HG02588 (cell line): Measurements from ENCODE around the gene DDX43.
"Not testable (repeated sequence)": the region's sequence is repeated elsewhere in the genome, so short reads cannot be mapped to it uniquely, and the experiment has no call there.

ENCODE experiments used
- ATAC-seq: cut with Tn5 transposase; IDR thresholded peaks from one replicate; pipeline ENCODE4 v1.9.1; 2021; ENCODE audit warnings: mild to moderate bottlenecking, moderate library complexity; ENCODE audit not compliant: unreplicated experiment

Gene DDX43

DNA sequence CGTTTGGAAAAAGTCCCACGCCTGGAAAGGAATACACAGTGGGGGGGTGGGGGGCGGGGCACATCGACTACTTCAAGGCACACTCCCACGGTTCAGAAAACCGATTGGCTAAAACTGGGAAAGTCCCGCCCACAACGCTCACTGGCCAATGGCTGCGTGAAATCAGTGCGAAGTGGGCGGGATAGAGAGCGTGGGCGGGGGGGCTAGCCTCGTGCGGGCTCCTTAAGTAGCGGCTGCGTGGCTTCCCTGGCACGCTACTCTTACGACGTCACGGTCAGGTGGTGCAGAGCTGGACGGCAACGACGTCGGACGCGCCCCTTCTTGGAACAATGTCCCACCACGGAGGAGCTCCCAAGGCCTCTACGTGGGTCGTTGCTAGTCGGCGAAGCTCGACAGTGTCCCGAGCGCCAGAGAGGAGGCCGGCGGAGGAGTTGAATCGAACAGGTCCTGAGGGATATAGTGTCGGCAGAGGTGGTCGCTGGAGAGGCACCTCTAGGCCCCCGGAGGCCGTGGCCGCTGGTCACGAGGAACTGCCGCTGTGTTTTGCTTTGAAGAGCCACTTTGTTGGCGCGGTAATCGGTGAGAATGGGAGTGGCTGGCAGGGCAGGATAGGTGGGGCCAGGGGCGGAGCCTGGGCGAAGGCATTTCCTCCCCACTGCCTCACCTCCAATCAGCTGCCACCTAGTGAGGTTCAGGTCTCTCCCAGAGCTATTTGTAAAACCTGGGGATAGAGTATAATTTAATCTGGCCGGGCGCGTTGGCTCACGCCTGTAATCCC is at the start of gene DDX43:
TSS of gene DDX43 (plus strand) at position 252 of the 778 bp plus-strand sequence. CDS start at position 330, 78 bp downstream.
- no peak for ATAC-seq

DNA sequence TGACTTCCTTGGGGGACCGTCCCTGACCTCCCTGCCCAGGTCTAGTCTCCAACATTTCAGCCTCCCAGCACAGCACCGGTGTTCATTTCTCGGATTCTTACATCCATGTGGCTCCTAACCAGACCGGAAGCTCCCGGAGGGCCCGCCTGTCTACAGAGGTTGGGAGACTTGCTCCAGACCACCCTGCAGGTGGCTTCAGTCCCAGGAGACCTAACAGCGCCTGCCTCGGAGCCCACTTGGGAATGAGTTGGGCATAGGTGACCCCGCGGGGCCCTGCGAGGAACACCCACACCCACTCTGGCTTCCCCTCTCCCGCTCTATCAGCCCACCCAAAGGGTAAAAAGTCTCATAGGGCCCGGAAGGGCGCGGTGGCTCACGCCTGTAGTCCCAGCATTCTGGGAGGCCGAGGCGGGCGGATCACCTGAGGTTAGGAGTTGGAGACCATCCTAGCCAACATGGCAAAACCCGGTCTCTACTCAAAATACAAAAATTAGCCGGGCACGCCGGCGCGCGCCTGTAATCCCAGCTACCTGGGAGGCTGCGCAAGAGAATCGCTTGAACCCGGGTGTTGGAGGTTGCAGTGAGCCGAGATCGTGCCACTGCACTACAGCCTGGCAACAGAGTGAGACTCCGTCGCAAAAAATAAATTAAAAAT is 46.0 kb upstream of the DDX43 start:
- no peak for ATAC-seq

DNA sequence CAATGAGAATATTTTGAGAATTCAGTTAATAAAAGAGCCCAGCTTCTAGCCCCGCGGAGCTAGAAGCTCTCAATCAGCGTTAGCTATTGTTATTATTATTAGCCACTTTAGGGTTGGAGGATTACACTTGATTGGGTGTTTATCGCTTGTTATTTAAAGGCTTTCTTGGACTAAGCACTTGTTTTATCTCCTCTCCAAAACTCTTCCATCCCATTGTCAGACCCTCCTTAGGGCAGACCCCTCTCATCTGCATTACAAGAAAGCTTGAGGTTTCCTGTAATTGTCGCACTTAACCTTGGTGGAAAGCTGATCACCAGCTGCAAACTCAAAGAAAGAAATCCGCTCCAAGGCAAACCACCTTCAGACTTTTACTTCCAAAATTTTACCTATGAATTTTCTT is 45.3 kb upstream of the DDX43 start:
- ATAC-seq = no peak

DNA sequence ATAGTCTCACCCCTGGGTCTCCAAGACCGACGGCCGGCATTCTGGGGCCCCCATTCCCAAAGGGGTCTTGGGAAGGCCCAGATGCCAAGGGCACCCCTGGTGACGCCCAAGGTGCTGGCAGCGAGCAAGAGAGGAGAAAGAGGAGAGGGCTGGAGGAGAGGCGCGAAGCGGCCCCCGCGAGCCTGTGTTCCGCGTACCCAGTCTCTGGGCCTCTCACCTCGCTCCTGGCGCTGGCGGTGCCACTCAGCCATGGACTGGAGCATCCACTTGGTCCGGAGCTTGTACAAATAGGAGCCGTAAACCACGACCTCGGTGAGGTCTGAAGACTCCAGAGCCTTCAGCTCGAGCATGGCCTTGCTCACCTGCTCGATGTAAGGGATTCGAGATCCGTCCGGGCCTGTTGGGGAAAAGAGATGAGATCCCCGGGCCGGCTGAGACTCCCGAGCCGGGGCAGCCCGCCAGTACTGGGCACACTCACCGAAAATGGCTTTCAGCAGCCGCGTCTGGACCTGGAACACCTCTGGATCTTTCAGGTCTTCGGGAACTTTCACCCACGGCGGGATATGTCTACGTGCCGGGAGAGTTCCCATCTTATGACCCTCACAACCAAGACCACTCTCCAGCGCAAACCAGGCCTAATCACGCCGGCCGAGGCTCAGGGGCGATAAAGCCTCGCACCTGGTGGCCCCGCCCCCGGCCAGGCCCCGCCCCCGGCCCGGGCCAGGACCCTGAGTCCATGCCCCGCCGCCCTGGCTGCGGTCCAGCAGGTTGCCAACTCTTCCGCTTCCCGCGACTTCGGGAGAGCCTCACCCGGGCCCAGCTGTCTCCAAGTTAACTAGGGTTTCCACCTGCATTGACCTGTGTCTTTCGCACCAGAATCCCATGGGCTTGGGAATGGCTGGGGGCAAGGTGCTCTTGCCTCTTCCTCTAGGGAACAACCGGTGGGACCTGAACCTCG is 40.7 kb upstream of the DDX43 start, which contains the start of gene DPPA5:
TSS of gene DPPA5 (minus strand) at position 641 of the 958 bp plus-strand sequence. CDS start at position 590, 51 bp downstream.
- ATAC-seq = no peak

DNA sequence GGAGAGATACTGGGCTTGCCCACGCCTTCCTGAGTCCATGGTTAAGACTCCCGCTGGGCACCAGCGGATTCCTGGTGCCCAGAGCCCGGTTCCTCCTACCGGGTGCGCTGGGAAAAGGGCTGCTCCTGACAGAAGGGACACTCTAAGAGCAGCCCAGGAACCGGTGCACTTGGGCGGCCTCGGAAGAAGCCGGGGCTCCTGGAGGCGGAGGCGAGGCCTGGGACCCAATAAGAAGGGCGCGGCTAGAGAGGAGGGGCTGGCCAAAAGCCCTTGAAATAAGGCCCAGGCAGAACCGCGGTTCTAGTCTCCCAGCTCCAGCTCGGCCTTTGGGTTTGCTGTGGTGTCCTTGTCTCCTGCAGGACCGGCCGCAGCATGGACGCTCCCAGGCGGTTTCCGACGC is 32.3 kb upstream of the DDX43 start, which contains the start of gene KHDC3L:
TSS of gene KHDC3L (plus strand) at position 301 of the 400 bp plus-strand sequence. CDS start at position 373, 72 bp downstream.
- ATAC-seq = no peak

DNA sequence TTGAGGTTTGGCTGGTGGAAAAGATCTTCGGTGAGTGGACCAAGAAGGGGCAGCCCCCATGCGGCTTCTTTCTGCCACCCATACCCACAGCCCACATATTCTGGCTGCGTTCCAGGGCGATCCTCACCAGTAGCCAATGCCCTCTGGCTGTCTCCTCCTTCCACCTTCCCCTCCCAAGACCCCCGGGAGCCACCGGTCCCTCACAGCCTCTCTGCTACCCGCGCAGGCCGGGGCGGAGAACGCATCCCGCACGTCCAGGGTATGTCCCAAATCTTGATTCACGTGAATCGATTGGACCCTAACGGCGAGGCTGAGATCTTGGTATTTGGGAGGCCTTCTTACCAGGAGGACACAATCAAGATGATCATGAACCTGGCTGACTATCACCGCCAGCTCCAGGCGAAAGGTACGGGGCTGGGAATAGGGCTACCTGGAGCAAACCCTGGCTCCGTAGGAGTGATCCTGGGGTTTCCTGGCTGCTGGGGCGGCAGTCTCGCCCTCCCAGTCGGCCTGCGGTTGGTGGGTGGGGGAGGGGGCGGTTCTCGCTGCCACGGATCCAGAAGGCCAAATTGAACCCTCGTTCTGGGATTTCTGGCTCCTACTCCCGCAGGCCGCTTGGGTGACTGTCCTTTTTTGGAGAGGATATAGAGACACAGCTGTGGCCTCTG is 31.6 kb upstream of the DDX43 start:
- no peak for ATAC-seq

DNA sequence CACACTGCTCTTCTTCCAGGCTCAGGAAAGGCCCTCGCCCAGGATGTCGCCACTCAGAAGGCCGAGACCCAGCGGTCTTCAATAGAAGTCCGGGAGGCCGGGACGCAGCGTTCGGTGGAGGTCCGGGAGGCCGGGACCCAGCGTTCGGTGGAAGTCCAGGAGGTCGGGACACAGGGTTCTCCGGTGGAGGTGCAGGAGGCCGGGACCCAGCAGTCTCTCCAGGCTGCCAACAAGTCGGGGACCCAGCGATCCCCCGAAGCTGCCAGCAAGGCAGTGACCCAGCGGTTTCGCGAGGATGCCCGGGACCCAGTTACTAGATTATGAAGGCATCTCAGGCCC is 31.1 kb upstream of the DDX43 start:
- ATAC-seq = no peak

DNA sequence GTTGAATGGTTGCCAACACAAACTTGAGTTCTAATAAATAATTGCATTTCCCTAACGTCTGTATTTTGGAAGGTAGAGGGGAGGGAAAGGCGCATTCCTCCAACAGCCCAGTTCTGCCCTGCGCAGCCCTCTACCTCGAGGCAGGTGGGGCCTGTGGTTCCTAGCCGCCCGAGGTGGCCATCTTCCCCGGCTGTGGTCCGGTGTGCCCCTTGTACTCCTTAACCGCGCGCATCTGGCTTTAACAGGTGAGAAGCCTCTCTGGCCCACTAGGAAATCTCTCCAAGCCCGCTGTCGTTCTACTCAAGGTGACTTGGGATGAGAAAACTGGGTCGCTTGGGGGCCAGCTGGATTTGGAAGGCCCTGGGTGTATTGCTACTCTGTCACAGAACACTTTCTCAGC is 30.5 kb upstream of the DDX43 start:
- no peak for ATAC-seq

DNA sequence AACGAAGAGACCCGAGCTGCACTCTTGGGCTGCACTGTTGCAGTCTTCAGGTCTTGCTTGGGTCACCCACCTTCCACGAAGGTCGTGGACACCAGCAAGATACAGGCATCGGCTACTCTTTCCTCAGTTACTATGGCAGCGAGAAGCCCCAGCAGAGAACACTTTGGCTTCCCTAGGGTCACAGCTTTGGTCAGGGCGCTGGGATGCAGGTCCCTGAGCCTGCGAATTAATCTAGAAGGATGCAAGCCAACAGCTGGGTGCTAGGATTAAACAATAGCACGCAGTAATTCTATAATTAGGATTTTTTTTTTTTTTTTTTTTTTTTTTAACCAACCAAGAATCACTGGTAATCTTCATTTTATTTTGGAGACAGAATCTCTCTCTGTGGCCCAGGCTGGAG is 30.1 kb upstream of the DDX43 start:
- no peak for ATAC-seq

DNA sequence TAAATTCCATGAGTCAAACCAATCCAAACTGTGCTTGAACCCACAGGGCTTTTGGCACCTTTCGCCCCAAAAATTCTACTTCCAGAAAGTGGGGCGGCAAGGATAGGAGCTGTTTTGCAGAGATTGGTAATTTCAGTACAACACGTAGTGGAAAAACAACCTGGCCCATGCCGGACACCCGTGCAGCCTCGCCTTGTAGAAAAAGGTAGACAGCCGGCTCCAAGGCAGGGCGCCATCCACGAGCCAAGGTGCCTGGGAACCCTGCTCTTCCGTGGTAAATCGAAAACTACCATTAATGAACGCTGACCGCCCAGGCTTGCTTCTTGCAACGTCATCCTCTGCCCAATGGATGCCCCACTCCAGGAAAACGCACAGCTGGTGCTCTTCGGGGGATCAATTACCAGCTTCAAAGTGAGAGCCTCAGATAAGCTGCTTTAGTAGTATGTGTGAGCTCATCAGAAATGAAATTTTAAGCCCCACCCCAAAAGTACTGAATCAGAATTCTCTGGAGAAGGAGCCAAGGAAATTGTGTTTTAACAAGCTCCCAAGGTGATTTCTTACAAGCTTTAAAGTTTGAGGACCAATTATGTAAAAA is 26.8 kb upstream of the DDX43 start:
- no peak for ATAC-seq

DNA sequence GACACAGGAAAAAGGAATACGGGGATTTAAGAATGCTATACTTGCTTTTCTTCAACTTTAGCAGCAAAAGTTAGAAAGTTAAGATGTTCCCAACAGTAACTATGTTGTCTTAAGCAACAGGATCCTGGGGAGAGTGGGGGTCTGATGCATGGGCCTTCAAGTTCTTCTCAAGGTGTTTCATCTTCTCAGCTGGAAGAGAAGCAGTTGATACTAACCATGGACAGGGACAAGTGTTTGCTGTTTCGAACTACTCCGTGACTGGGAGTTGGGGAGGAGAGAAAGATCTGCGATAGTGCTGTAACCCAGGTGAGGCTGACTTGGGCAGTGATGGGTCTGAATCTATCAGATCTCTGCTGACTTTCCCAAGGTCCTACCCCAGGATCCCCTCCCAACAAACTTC is 26.0 kb upstream of the DDX43 start:
- no peak for ATAC-seq

DNA sequence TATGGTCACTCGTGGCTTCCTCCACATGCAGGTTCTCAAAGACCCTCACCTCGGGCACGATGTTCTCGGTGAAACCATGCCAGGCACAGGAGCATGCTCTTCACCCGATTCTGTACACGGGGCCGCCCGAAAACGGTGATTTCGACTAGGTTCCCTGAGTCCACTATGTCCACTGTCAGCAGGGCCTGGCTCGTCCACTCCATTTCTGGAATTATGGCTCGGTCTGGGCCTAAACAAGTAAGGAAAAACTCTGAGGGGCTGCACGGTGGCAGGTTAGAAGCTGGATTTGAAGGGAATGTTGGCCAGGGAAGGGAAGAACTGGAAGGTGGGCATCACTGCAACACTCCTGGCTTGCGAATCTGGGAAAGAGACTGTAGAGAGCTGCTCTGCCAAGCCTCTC is 25.5 kb upstream of the DDX43 start:
- ATAC-seq = no peak

DNA sequence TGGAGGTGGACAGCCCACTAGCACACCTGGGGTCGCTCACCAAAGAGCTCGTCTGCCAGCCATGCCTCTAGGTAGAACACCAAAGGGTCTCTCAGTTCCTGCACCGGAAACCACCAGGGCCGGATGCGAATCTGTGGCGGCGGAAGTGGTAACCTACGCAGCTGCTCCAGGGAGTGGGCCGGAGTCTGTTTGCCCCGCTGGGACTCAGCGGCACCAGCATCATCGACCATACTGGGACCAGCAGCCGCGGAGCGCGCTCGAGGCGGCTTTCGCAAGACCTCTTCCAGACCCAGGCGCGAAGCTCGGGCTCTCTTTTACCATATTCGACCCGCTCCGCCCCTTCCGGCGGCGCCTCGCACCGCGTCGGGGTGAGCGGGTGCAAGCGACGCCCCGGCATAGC is 25.1 kb upstream of the DDX43 start, which contains the start of gene OOEP:
TSS of gene OOEP (minus strand) at position 335 of the 400 bp plus-strand sequence. CDS start at position 230, 105 bp downstream.
- no peak for ATAC-seq

DNA sequence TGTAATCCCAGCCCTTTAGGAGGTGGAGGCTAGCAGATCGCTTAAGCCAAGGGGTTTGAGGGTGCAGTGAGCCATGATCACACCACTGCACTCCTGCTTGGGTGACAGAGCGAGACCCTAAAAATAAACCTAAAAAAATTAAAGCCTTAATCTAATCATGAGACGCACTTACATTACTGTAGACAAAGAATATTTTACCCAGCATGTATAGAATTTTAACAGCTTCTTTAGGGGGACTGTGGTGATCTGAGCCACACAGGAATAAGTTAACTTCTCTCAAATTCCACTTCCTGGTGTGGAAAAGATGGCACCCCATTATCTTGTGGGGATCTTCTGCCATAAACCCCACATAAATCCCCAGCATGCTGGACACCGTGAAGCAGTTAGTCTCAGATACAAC is 22.6 kb upstream of the DDX43 start:
- ATAC-seq = no peak

DNA sequence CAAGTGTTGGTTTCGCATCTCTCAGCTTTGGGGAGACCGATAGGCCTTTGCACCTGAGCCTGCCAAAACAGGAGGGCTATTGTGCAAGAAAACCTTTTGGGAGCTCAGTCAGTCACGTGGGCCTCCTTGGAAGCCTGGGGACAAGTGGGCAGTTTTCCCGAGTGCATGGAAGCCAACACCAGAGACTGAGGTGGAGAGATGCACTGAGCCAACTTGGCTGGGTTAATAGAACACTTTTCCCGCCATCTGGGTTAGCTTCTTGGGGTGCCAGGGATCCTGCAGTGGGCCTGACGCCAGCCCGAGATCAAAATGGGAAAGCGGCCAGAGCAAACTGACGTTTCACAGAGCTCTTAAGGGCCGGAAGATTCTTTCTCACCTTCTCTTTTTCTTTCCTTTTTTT is 22.1 kb upstream of the DDX43 start:
- ATAC-seq = no peak

DNA sequence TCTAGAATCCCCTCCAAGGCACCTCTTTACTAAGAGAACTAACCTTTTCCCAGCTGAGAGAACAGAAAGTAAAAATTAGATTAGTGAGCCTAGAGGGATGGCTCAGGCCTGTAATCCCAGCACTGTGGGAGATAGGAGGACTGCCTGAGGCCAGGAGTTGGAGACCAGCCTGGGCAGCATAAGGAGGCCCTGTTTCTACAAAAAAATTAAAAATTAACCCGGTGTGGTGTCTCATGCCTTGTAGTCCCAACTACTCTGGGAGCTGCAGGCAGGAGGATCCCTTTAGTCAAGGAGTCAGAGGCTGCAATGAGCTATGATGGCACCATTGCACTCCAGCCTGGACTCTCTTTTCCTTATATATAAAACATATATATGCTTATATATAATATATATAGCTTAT is 19.4 kb upstream of the DDX43 start:
- ATAC-seq = no peak

DNA sequence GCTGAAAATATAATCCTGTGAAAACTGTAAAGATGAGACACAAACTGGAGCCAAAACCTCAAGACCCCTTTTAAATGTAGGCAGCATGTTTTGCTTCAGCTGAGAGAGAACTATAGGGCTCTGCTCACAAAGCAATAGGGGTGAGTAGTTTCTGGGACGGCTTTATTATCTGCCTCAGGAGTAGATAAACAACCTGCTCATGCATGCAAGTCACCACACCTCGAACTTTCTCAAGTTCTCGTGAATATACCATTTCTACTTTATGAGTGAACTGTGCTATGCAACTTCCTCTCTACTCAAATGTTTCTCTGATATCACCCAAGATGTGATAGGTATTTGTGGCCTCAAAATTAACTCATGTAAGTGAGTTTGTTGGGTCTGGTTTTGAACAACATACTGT is 17.4 kb upstream of the DDX43 start:
- ATAC-seq = no peak

DNA sequence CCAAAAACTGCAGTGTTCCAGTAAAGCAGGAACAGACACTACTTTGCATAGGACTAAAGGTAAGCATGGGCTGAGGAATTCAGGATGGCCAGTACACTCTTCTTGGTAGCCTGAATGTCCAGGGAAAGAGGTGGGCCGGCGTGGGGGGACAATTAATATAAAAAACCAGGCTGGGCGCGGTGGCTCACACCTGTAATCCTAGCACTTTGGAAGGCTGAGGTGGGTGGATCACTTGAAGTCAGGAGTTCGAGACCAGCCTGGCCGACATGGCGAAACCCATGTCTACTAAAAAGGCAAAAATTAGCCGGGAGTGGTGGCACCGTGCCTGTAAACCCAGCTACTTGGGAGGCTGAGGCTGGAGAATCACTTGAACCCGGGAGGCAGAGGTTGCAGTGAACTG is 13.1 kb upstream of the DDX43 start:
- ATAC-seq = not testable (repeated sequence)

DNA sequence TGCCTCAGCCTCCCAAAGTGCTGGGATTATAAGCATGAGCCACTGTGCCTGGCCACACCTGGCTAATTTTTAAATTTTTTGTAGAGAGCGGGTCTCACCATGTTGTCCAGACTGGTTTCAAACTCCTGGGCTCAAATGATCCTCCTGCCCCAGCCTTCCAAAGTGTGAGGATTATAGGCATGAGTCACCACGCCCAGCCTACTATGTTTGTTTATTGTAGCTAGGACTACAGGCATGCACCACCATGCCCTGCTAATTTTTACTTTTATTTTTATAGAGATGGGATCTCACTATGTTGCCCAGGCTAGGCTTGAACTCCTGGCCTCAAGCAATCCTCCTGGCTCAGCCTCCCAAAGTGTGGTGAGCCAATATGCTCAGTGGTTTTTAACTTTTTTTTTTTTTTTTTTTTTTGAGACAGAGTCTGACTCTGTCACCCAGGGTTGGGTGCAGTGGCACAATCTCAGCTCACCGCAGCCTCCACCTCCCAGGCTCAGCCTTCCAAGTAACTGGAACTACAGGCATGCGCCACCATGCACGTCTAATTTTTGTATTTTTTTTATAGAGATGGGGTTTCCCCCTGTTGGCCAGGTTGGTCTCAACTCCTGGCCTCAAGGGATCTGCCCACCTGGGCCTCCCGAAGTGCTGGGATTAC is 12.0 kb upstream of the DDX43 start:
- no peak for ATAC-seq

DNA sequence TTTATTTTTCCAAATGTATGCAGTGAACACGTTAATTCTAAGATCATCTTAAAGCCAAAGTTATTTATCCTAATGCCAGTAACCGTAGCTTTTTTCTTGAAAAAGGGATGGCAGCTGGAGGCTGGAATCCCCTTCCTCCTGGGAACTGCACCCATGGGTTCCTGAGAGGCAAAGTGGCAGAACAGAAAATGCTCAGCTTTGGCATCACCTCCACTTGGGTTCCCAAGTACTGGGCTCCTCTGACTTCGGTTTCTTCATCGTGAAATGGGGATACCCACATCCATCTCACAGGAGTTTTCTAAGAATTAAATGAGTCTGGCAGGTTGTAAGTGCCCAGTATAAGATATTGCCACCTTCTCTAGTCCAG is 6.2 kb upstream of the DDX43 start:
- ATAC-seq = peak; percentile 17
